K562 (cell line): ENCODE measurements around the gene THADA. TPM values are rescaled to one million over a fixed set of nuclear protein-coding genes. Genes with fewer than 3 reads are reported as not detected.

ENCODE experiments used
- ATAC-seq: fragments of 200-7000 bp; cut with Tn5 transposase; 3 replicates; pipeline ENCODE4 v1.9.1; 2020; ENCODE audit warnings: moderate library complexity
- BruUV-seq: library from RNA; stranded (reverse); fragments of 400-500 nt; replicated peaks from 2 replicates; lab custom pipeline; 2021; lab: Mats Ljungman, UMichigan
- CTCF ChIA-PET: fragments of 300-600 bp; formaldehyde crosslinking; extraction: SDS; loops from one replicate; lab custom pipeline; 2021; ENCODE audit warnings: low intra/inter-chr PET ratio; lab: Yijun Ruan, JAX
- POLR2A ChIA-PET: fragments of 300-600, 350-650 bp; sonication (Branson Sonifier 250); formaldehyde crosslinking; extraction: SDS; loops from one replicate; lab custom pipeline; 2021; ENCODE audit warnings: antibody characterized with exemption, inconsistent platforms; lab: Yijun Ruan, JAX
- DNase-seq, 4 experiments: peaks; one replicate each; pipeline versions ENCODE4 v3.0.0 to v3.0.0-alpha.2; 2011 to 2018; ENCODE audit warnings: low spot score in 3 of 4, mixed read lengths in 3 of 4; ENCODE audit errors: extremely low read depth in 1 of 4
- FAIRE-seq: peaks from 2 replicates; lab custom pipeline; 2011; peaks lifted over from hg19 to GRCh38; lab: Jason Lieb, UNC
- H2AFZ ChIP-seq: 2 replicates; pipeline ENCODE4 v1.6.0; 2011; ENCODE audit warnings: low read depth, low read length, control low read depth, inconsistent platforms
- H3K27ac ChIP-seq: fragments of 200-600 bp; 3 replicates; pipeline ENCODE4 v1.8.0; 2011; ENCODE audit warnings: low read depth, mild to moderate bottlenecking, control low read depth, inconsistent platforms, low read length, moderate library complexity, mixed read lengths; ENCODE audit errors: extremely low read depth
- H3K27me3 ChIP-seq, 2 experiments: fragments of 300-600 bp in 1 of 2; 2 replicates in 1 of 2; 3 replicates in 1 of 2; pipeline versions ENCODE4 v1.6.0 to v1.8.0; 2011; ENCODE audit warnings: inconsistent platforms in 2 of 2, low read length in 2 of 2, mild to moderate bottlenecking in 1 of 2, mixed read lengths in 1 of 2, moderate library complexity in 1 of 2; ENCODE audit not compliant: control insufficient read depth in 2 of 2, insufficient read depth in 2 of 2
- H3K36me3 ChIP-seq: fragments of 300-600 bp; 3 replicates; pipeline ENCODE4 v1.8.0; 2011; ENCODE audit warnings: mild to moderate bottlenecking, low read length, inconsistent platforms; ENCODE audit not compliant: control insufficient read depth, insufficient read depth
- H3K4me1 ChIP-seq, 2 experiments: fragments of 200-600 bp in 1 of 2; replicated peaks in 1 of 2; 2 replicates in 1 of 2; 3 replicates in 1 of 2; pipeline versions ENCODE4 v1.5.1 to v1.8.0; 2011; ENCODE audit warnings: inconsistent platforms in 2 of 2, low read length in 2 of 2, mild to moderate bottlenecking in 1 of 2, mixed read lengths in 1 of 2, moderate library complexity in 1 of 2; ENCODE audit not compliant: control insufficient read depth in 2 of 2, insufficient read depth in 2 of 2
- H3K4me2 ChIP-seq: 2 replicates; pipeline ENCODE4 v1.6.1; 2011; ENCODE audit warnings: low read length, control low read depth, inconsistent platforms, mixed read lengths; ENCODE audit not compliant: insufficient read depth
- H3K4me3 ChIP-seq: fragments of 200-600 bp; sonication (generic), shearing (Covaris generic); 2 replicates; pipeline ENCODE4 v1.5.1; 2016; ENCODE audit warnings: control low read depth, inconsistent platforms
- H3K79me2 ChIP-seq: fragments of 200-600 bp; 3 replicates; pipeline ENCODE4 v1.8.0; 2011; ENCODE audit warnings: low read length, inconsistent platforms; ENCODE audit not compliant: control insufficient read depth, insufficient read depth
- H3K9ac ChIP-seq, 2 experiments: 2 replicates each; pipeline versions ENCODE4 v1.6.0 to v1.6.1; 2011; ENCODE audit warnings: low read depth in 2 of 2, low read length in 2 of 2, control low read depth in 1 of 2, inconsistent platforms in 1 of 2, mild to moderate bottlenecking in 1 of 2, mixed read lengths in 1 of 2; ENCODE audit not compliant: insufficient read depth in 1 of 2
- H3K9me1 ChIP-seq: one replicate; pipeline ENCODE4 v1.6.0; 2011; ENCODE audit warnings: inconsistent platforms, mild to moderate bottlenecking, low read length, moderate library complexity; ENCODE audit not compliant: control insufficient read depth, insufficient read depth
- H3K9me3 ChIP-seq: replicated peaks from 2 replicates; pipeline ENCODE4 v1.5.1; 2011; ENCODE audit warnings: low read depth, low read length, inconsistent platforms; ENCODE audit not compliant: control insufficient read depth, insufficient read depth
- H4K20me1 ChIP-seq: replicated peaks from 2 replicates; pipeline ENCODE4 v1.6.1; 2011; ENCODE audit warnings: low read length, inconsistent platforms, mixed read lengths; ENCODE audit not compliant: control insufficient read depth, insufficient read depth
- EZH2 ChIP-seq: IDR thresholded peaks from 2 replicates; pipeline ENCODE4 v1.6.1; 2012; ENCODE audit warnings: low read depth, mild to moderate bottlenecking, inconsistent platforms, low read length, borderline replicate concordance
- FOXK1 ChIP-seq: sonication (generic); formaldehyde crosslinking; IDR thresholded peaks from 2 replicates; pipeline ENCODE4 v1.8.0; 2022; ENCODE audit warnings: missing genetic modification reagents, mild to moderate bottlenecking, borderline replicate concordance
- GTF2B ChIP-seq: IDR thresholded peaks from 2 replicates; pipeline ENCODE4 v1.6.1; 2011; ENCODE audit not compliant: insufficient read length; ENCODE audit errors: extremely low read depth
- MECOM ChIP-seq: fragments of 250-450 bp; sonication (Bioruptor Pico); IDR thresholded peaks from 2 replicates; pipeline ENCODE4 v1.8.0; 2022; ENCODE audit warnings: inconsistent platforms
- MTA3 ChIP-seq: fragments of 450-650 bp; formaldehyde crosslinking; IDR thresholded peaks from 2 replicates; pipeline ENCODE4 v1.6.1; 2017; ENCODE audit warnings: mild to moderate bottlenecking, borderline replicate concordance
- NCOA1 ChIP-seq: fragments of 450-650 bp; IDR thresholded peaks from 2 replicates; pipeline ENCODE4 v1.6.1; 2016; ENCODE audit warnings: low read depth
- NR2C2 ChIP-seq, 2 experiments: fragments of 200-800 bp in 1 of 2; sonication (Bioruptor generic) in 1 of 2; sonication (generic) in 1 of 2; formaldehyde crosslinking in 1 of 2; IDR thresholded peaks; 2 replicates each; pipeline versions ENCODE4 v1.6.1 to v1.8.0; 2016 to 2022; ENCODE audit warnings: mild to moderate bottlenecking in 1 of 2, missing compliant biosample characterization in 1 of 2, missing genetic modification characterization in 1 of 2, missing genetic modification reagents in 1 of 2
- SMARCB1 ChIP-seq: IDR thresholded peaks from 2 replicates; pipeline ENCODE4 v1.6.1; 2011; ENCODE audit warnings: improper control_type of control experiment, low read depth; ENCODE audit not compliant: insufficient read length
- SP1 ChIP-seq: sonication (generic); formaldehyde crosslinking; IDR thresholded peaks from 2 replicates; pipeline ENCODE4 v1.8.1; 2022; ENCODE audit warnings: mild to moderate bottlenecking, missing genetic modification reagents
- THRAP3 ChIP-seq: fragments of 450-650 bp; IDR thresholded peaks from 2 replicates; pipeline ENCODE4 v1.6.1; 2016; ENCODE audit warnings: mild to moderate bottlenecking, inconsistent platforms, borderline replicate concordance
- ZKSCAN1 ChIP-seq: fragments of 150-350 bp; IDR thresholded peaks from 2 replicates; pipeline ENCODE4 v1.6.1; 2016; ENCODE audit warnings: low read depth, low read length
- ZNF175 ChIP-seq: fragments of 200-800 bp; sonication (Bioruptor generic); IDR thresholded peaks from 2 replicates; pipeline ENCODE4 v1.6.1; 2016; ENCODE audit warnings: low read depth, mild to moderate bottlenecking, missing genetic modification characterization, missing compliant biosample characterization
- ZNF347 ChIP-seq: fragments of 450-650 bp; formaldehyde crosslinking; IDR thresholded peaks from 2 replicates; pipeline ENCODE4 v1.4.0; 2020; ENCODE audit warnings: low read depth, mild to moderate bottlenecking, moderate library complexity
- ZNF707 ChIP-seq: fragments of 250-450 bp; sonication (Bioruptor Pico); conservative IDR thresholded peaks from 2 replicates; pipeline ENCODE4 v1.8.0; 2022; ENCODE audit warnings: inconsistent platforms, mild to moderate bottlenecking, moderate library complexity
- WGBS: fragments of 100-300 bp; shearing (Covaris generic); methylation state at CpG from one replicate; pipeline ENCODE4 v1.1.6; 2016; ENCODE audit warnings: low coverage, mixed read lengths; ENCODE audit not compliant: insufficient coverage; ENCODE audit errors: missing lambda C conversion rate; 5-methylcytosine and 5-hydroxymethylcytosine counted together
- in situ Hi-C: fragments of 300-500 bp; cut with MboI; formaldehyde crosslinking; loops from 4 replicates; pipeline ENCODE4 v1.15.0; 2018; ENCODE audit warnings: inconsistent platforms, mixed read lengths
- intact Hi-C: fragments of 100-400 bp; cut with micrococcal nuclease; formaldehyde crosslinking; loops from 2 replicates; pipeline ENCODE4 v1.14.2; 2022
- polyA plus RNA-seq, 8 experiments: library from polyadenylated mRNA; depleted of rRNA in 4 of 8; stranded (reverse) in 5 of 8; unstranded in 3 of 8; fragments of >200 nt; fragmentation: Nextera tagmentation in 2 of 8; fragmentation: Illumina TruSeq in 1 of 8; extraction: Ambion mirVana in 2 of 8; extraction: Trizol in 1 of 8; gene quantifications; 2 replicates each; pipeline versions ENCODE4 v1.2.1 to v1.2.3, GENCODE V29; 2011 to 2014; ENCODE audit warnings: inconsistent platforms in 1 of 8, missing spikeins in 1 of 8
- total RNA-seq, 7 experiments: library from RNA; depleted of rRNA in 6 of 7; stranded (reverse); fragments of >200 nt in 6 of 7; fragmentation: Illumina TruSeq in 2 of 7; extraction: Trizol in 2 of 7; gene quantifications; 2 replicates each; pipeline versions ENCODE4 v1.2.1 to v1.2.3, GENCODE V29; 2011 to 2021; ENCODE audit warnings: low replicate concordance in 1 of 7
- TF ChIP-seq, protein P1 (sequence below): fragments of 450-650 bp; formaldehyde crosslinking; IDR thresholded peaks from 2 replicates; pipeline ENCODE4 v1.4.0; 2020; ENCODE audit warnings: mild to moderate bottlenecking, moderate library complexity
- TF ChIP-seq, protein P2 (sequence below): fragments of 250-450 bp; sonication (Bioruptor Pico); IDR thresholded peaks from 2 replicates; pipeline ENCODE4 v1.9.0; 2021; ENCODE audit warnings: mild to moderate bottlenecking, inconsistent platforms
- TF ChIP-seq, protein P3 (sequence below): fragments of 450-650 bp; conservative IDR thresholded peaks from 2 replicates; pipeline ENCODE4 v1.6.1; 2016; ENCODE audit warnings: missing genetic modification characterization, low read depth, mild to moderate bottlenecking, missing compliant biosample characterization, moderate library complexity

Gene THADA
- total and polyA plus RNA-seq, 9 of the 15 experiments (the other 6 are each of a cell fraction or from before 2014, with no cell fraction given) = 17.8 to 34.7 (median 31.9) TPM

DNA sequence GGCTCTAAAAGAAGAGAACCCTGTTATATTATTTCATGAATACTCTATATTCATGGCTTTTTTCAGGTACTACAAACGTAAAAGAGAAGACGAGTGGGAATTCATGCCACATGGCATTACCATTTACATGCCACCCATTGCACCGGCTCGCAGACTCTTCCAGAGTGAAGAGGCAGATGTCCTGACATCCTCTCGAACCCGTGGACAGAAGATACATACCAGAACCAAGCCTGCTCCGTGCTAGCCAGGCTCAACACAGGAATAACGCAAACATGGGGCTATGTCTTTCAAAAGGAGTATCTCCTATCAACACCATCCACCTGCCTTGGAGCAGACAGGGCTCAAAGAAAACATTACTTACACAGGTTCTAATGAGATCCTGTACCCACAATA is 168.8 kb downstream of the THADA start:
- intact Hi-C loops (no loop called here), in situ Hi-C loops (no loop called here)
- ChIA-PET CTCF (no interaction called here), POLR2A (interaction anchor here (0.7 to 1.2 kb wide), 7 partner anchors 10 to 202 kb away, joined by 3 to 6 read pairs (median 4); no protein-coding TSS in a partner anchor)
- no peaks in the 10 kb centered on the region for H3K27me3 ChIP-seq
- peak overlapping the region in 1 of 2 experiments; percentile 68; a peak in 2 of 4 replicates for H3K9ac ChIP-seq
- H3K79me2 ChIP-seq = no peaks in the 10 kb centered on the region
- H3K4me2 ChIP-seq = peak overlapping the region; percentile 68
- no peaks in the 10 kb centered on the region for H3K9me1 ChIP-seq
- H3K9me3 ChIP-seq = no peaks in the 10 kb centered on the region
- FAIRE-seq (no peak), DNase-seq (peak; percentile 50 to 60 (median 58)), ATAC-seq (peak; percentile 82)
- H2AFZ ChIP-seq = peak overlapping the region; percentile 94
- peaks cover 7 to 31% of the 10 kb centered on the region in 2 experiments; a peak in 3 of 5 replicates for H3K4me1 ChIP-seq
- no peaks in the 10 kb centered on the region for H4K20me1 ChIP-seq
- H3K27ac ChIP-seq = peak overlapping the region; percentile 91
- H3K36me3 ChIP-seq = peaks cover 9% of the 10 kb centered on the region; the same call in 2 of the 3 replicates
- H3K4me3 ChIP-seq = no peak overlapping the region
- no TSS peak for BruUV-seq
- 44% methylated on average over 8 of the region's 8 CpGs for WGBS
- TF ChIP-seq EZH2 (no peak), MTA3 (no peak), ZNF707 (CRISPR knock-in tag) (no peak), SMARCB1 (no peak), FOXK1 (no peak), SP1 (CRISPR knock-in tag) (no peak), ZKSCAN1 (no peak), ZNF175 (0 out of 2 replicates have a peak, but pooled peaks have one; percentile 11), NR2C2 (CRISPR knock-in tag; IDR thresholded peaks at IDR 0.05) (no peak), NR2C2 (tag; IDR thresholded peaks at IDR 0.05) (no peak), GTF2B (no peak), ZNF347 (CRISPR knock-in tag) (no peak), MECOM (CRISPR knock-in tag) (no peak), NCOA1 (no peak), THRAP3 (no peak)
- TF ChIP-seq, protein P1, sequence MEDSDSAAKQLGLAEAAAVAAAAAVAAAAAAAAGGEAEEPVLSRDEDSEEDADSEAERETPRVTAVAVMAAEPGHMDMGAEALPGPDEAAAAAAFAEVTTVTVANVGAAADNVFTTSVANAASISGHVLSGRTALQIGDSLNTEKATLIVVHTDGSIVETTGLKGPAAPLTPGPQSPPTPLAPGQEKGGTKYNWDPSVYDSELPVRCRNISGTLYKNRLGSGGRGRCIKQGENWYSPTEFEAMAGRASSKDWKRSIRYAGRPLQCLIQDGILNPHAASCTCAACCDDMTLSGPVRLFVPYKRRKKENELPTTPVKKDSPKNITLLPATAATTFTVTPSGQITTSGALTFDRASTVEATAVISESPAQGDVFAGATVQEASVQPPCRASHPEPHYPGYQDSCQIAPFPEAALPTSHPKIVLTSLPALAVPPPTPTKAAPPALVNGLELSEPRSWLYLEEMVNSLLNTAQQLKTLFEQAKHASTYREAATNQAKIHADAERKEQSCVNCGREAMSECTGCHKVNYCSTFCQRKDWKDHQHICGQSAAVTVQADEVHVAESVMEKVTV (CRISPR knock-in tag) = 0 out of 2 replicates have a peak, but pooled peaks have one; percentile 10
- TF ChIP-seq, protein P2, sequence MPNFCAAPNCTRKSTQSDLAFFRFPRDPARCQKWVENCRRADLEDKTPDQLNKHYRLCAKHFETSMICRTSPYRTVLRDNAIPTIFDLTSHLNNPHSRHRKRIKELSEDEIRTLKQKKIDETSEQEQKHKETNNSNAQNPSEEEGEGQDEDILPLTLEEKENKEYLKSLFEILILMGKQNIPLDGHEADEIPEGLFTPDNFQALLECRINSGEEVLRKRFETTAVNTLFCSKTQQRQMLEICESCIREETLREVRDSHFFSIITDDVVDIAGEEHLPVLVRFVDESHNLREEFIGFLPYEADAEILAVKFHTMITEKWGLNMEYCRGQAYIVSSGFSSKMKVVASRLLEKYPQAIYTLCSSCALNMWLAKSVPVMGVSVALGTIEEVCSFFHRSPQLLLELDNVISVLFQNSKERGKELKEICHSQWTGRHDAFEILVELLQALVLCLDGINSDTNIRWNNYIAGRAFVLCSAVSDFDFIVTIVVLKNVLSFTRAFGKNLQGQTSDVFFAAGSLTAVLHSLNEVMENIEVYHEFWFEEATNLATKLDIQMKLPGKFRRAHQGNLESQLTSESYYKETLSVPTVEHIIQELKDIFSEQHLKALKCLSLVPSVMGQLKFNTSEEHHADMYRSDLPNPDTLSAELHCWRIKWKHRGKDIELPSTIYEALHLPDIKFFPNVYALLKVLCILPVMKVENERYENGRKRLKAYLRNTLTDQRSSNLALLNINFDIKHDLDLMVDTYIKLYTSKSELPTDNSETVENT (CRISPR knock-in tag) = no peak
- TF ChIP-seq, protein P3, sequence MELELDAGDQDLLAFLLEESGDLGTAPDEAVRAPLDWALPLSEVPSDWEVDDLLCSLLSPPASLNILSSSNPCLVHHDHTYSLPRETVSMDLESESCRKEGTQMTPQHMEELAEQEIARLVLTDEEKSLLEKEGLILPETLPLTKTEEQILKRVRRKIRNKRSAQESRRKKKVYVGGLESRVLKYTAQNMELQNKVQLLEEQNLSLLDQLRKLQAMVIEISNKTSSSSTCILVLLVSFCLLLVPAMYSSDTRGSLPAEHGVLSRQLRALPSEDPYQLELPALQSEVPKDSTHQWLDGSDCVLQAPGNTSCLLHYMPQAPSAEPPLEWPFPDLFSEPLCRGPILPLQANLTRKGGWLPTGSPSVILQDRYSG (tag) = 0 out of 2 replicates have a peak, but pooled peaks have one; percentile 16
